HL-60 (cell line): ENCODE data around the gene RNF111.

ENCODE experiments used
- CTCF ChIP-seq: IDR thresholded peaks from one replicate; pipeline ENCODE4 v1.5.1; 2011; ENCODE audit warnings: low read length, control low read depth, inconsistent platforms; ENCODE audit not compliant: insufficient read depth
- GABPA ChIP-seq: IDR thresholded peaks from 2 replicates; pipeline ENCODE4 v1.6.1; 2012; ENCODE audit warnings: low read depth
- POLR2AphosphoS5 ChIP-seq: IDR thresholded peaks from 2 replicates; pipeline ENCODE4 v1.6.1; 2012; ENCODE audit warnings: low read depth
- SPI1 ChIP-seq: IDR thresholded peaks from 2 replicates; pipeline ENCODE4 v1.6.1; 2012; ENCODE audit warnings: low read depth, mild to moderate bottlenecking, borderline replicate concordance
- TF ChIP-seq, protein P1 (sequence below): IDR thresholded peaks from 2 replicates; pipeline ENCODE4 v1.6.1; 2012; ENCODE audit warnings: low read depth; ENCODE audit not compliant: insufficient replicate concordance

GRCh38 chr15:58951388-58952007 is 36.0 kb upstream of the RNF111 start:
- TF ChIP-seq CTCF (no peak), POLR2AphosphoS5 (no peak), SPI1 (no peak), GABPA (no peak)
- TF ChIP-seq, protein P1, sequence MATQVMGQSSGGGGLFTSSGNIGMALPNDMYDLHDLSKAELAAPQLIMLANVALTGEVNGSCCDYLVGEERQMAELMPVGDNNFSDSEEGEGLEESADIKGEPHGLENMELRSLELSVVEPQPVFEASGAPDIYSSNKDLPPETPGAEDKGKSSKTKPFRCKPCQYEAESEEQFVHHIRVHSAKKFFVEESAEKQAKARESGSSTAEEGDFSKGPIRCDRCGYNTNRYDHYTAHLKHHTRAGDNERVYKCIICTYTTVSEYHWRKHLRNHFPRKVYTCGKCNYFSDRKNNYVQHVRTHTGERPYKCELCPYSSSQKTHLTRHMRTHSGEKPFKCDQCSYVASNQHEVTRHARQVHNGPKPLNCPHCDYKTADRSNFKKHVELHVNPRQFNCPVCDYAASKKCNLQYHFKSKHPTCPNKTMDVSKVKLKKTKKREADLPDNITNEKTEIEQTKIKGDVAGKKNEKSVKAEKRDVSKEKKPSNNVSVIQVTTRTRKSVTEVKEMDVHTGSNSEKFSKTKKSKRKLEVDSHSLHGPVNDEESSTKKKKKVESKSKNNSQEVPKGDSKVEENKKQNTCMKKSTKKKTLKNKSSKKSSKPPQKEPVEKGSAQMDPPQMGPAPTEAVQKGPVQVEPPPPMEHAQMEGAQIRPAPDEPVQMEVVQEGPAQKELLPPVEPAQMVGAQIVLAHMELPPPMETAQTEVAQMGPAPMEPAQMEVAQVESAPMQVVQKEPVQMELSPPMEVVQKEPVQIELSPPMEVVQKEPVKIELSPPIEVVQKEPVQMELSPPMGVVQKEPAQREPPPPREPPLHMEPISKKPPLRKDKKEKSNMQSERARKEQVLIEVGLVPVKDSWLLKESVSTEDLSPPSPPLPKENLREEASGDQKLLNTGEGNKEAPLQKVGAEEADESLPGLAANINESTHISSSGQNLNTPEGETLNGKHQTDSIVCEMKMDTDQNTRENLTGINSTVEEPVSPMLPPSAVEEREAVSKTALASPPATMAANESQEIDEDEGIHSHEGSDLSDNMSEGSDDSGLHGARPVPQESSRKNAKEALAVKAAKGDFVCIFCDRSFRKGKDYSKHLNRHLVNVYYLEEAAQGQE, result no peak
